Measurements from ENCODE around the gene SMTNL1. TPM values are rescaled to one million over a fixed set of nuclear protein-coding genes. Genes with fewer than 3 reads are reported as not detected.

SMTNL1 gene
- total and polyA plus RNA-seq, 4 donors: not detected

- Histone ChIP-seq H3K9ac (ENCODE audit: low read depth in 1 of 2, low read length in 2 of 2) (peak overlapping the region in 1 of 2 donors; percentile 10), H3K4me1 (ENCODE audit: control insufficient read depth in 4 of 4, insufficient read depth in 4 of 4, low read length in 3 of 4) (peaks cover 43 to 75% (median 68%) of the 10 kb centered on the region in 4 donors), H3K27ac (ENCODE audit: low read depth in 1 of 2, low read length in 2 of 2) (peak overlapping the region; percentile 79 to 82), H3K27me3 (ENCODE audit: control insufficient read depth in 4 of 4, insufficient read depth in 4 of 4, low read length in 3 of 4) (no peaks in the 10 kb centered on the region), H3K4me3 (ENCODE audit: low read depth in 1 of 3, low read length in 3 of 3) (no peak overlapping the region), H3K9me3 (ENCODE audit: control insufficient read depth in 4 of 4, low read length in 3 of 4) (no peaks in the 10 kb centered on the region), H3K36me3 (ENCODE audit: control insufficient read depth in 4 of 4, insufficient read depth in 3 of 4, low read depth in 1 of 4, low read length in 3 of 4) (peaks cover 0 to 14% (median 9%) of the 10 kb centered on the region in 4 donors)
- no peak for DNase-seq (ENCODE audit: low spot score)
- 56% methylated on average over 4 of the region's 4 CpGs for WGBS
- TF ChIP-seq GABPA (IDR thresholded peaks at IDR 0.05 in 1 of 2, conservative IDR thresholded peaks at IDR 0.05 in 1 of 2) (no peak), RXRA (IDR thresholded peaks at IDR 0.05) (peak; percentile 68 to 78), HNF4G (IDR thresholded peaks at IDR 0.05) (peak; percentile 21), JUND (IDR thresholded peaks at IDR 0.05) (peak; percentile 86 to 90), SP1 (IDR thresholded peaks at IDR 0.05) (peak; percentile 58), EGR1 (IDR thresholded peaks at IDR 0.05; ENCODE audit: low read depth in 2 of 2) (no peak), YY1 (IDR thresholded peaks at IDR 0.05) (no peak), CTCF (IDR thresholded peaks at IDR 0.05; ENCODE audit: low read depth, low read length, missing input control) (no peak), FOXA2 (IDR thresholded peaks at IDR 0.05) (no peak), NR2F2 (IDR thresholded peaks at IDR 0.05) (no peak), RAD21 (IDR thresholded peaks at IDR 0.05) (no peak), TAF1 (conservative IDR thresholded peaks at IDR 0.05) (no peak), MAX (IDR thresholded peaks at IDR 0.05) (peak; percentile 54), FOXA1 (IDR thresholded peaks at IDR 0.05) (no peak), HNF4A (conservative IDR thresholded peaks at IDR 0.05) (peak; percentile 79 to 88)
- TF ChIP-seq, protein P1, sequence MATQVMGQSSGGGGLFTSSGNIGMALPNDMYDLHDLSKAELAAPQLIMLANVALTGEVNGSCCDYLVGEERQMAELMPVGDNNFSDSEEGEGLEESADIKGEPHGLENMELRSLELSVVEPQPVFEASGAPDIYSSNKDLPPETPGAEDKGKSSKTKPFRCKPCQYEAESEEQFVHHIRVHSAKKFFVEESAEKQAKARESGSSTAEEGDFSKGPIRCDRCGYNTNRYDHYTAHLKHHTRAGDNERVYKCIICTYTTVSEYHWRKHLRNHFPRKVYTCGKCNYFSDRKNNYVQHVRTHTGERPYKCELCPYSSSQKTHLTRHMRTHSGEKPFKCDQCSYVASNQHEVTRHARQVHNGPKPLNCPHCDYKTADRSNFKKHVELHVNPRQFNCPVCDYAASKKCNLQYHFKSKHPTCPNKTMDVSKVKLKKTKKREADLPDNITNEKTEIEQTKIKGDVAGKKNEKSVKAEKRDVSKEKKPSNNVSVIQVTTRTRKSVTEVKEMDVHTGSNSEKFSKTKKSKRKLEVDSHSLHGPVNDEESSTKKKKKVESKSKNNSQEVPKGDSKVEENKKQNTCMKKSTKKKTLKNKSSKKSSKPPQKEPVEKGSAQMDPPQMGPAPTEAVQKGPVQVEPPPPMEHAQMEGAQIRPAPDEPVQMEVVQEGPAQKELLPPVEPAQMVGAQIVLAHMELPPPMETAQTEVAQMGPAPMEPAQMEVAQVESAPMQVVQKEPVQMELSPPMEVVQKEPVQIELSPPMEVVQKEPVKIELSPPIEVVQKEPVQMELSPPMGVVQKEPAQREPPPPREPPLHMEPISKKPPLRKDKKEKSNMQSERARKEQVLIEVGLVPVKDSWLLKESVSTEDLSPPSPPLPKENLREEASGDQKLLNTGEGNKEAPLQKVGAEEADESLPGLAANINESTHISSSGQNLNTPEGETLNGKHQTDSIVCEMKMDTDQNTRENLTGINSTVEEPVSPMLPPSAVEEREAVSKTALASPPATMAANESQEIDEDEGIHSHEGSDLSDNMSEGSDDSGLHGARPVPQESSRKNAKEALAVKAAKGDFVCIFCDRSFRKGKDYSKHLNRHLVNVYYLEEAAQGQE (IDR thresholded peaks at IDR 0.05): no peak
- TF ChIP-seq, protein P2, sequence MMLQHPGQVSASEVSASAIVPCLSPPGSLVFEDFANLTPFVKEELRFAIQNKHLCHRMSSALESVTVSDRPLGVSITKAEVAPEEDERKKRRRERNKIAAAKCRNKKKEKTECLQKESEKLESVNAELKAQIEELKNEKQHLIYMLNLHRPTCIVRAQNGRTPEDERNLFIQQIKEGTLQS (IDR thresholded peaks at IDR 0.05): peak; percentile 57
- TF ChIP-seq, protein P3, sequence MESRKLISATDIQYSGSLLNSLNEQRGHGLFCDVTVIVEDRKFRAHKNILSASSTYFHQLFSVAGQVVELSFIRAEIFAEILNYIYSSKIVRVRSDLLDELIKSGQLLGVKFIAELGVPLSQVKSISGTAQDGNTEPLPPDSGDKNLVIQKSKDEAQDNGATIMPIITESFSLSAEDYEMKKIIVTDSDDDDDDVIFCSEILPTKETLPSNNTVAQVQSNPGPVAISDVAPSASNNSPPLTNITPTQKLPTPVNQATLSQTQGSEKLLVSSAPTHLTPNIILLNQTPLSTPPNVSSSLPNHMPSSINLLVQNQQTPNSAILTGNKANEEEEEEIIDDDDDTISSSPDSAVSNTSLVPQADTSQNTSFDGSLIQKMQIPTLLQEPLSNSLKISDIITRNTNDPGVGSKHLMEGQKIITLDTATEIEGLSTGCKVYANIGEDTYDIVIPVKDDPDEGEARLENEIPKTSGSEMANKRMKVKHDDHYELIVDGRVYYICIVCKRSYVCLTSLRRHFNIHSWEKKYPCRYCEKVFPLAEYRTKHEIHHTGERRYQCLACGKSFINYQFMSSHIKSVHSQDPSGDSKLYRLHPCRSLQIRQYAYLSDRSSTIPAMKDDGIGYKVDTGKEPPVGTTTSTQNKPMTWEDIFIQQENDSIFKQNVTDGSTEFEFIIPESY (IDR thresholded peaks at IDR 0.05): no peak
Measured at GRCh38 chr11:57501953-57502352, 35.4 kb upstream of the SMTNL1 start.
